Measurements from ENCODE around the gene SGTA.

SGTA gene

DNA sequence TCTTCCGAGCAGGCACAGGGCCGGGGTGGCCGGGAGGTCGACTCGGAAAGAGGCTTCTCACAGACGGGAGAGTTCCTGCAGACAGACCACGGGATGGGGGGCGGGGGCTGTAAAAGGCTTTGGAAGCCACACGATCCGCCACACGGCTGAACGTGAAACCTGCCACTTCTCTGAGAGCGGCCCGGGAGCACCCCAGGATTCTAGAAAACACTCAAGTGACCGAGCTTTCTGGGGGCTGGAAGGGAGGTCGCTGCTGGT is 27.7 kb downstream of the SGTA start:
- Histone ChIP-seq H3K4me3 (ENCODE audit: low read depth in 1 of 2, low read length in 1 of 2) (no peak overlapping the region), H3K9me3 (no peaks in the 10 kb centered on the region), H3K27me3 (no peaks in the 10 kb centered on the region), H3K27ac (no peak overlapping the region), H3K36me3 (peaks cover 68% of the 10 kb centered on the region), H3K4me1 (ENCODE audit: control insufficient read depth in 1 of 2, insufficient read depth in 1 of 2, low read depth in 1 of 2, low read length in 1 of 2) (peaks cover 6 to 7% of the 10 kb centered on the region in 2 experiments)
- TF ChIP-seq, protein P1, sequence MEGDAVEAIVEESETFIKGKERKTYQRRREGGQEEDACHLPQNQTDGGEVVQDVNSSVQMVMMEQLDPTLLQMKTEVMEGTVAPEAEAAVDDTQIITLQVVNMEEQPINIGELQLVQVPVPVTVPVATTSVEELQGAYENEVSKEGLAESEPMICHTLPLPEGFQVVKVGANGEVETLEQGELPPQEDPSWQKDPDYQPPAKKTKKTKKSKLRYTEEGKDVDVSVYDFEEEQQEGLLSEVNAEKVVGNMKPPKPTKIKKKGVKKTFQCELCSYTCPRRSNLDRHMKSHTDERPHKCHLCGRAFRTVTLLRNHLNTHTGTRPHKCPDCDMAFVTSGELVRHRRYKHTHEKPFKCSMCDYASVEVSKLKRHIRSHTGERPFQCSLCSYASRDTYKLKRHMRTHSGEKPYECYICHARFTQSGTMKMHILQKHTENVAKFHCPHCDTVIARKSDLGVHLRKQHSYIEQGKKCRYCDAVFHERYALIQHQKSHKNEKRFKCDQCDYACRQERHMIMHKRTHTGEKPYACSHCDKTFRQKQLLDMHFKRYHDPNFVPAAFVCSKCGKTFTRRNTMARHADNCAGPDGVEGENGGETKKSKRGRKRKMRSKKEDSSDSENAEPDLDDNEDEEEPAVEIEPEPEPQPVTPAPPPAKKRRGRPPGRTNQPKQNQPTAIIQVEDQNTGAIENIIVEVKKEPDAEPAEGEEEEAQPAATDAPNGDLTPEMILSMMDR (IDR thresholded peaks at IDR 0.05) = no peak

DNA sequence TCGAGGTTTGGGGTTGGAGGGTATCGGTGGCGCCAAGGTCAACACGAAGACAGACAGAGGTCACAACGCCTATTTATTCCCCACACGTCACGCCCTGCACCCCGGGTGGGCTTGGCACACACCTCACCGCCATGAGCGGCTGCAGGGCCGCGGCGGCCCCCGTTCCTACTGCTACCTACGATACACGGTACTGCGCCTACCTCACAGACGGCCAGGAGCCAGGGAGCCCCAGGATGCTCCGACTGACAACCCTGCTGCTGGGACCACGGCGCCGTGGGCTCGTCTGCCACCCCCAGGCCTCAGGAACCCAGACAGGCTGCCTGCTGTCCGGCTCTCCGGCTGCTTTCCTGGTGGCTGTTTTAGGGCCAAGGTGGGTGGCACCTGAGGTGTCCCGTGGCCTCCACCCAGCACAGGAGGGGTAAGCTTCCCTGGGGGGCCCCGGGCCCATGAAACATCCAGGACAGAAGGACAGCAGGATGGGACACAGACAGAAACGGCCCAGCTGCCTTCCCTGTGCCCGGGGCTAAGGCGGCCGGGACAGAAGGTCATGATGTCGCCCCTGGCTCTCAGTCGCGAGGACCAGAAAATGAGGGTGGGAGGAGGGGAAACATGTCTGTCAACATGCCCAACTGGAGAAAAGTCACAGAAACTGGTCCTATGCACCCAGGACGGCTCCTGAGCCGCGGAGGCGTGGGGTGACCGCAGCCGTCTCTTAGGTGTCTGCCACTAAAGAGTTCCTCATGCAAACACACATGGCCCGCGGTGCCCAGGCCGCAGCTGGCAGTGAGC is 28.2 kb downstream of the SGTA start:
- peaks cover 8% of the 10 kb centered on the region in 2 experiments for H3K4me1 ChIP-seq (ENCODE audit: control insufficient read depth in 1 of 2, insufficient read depth in 1 of 2, low read depth in 1 of 2, low read length in 1 of 2)
- TF ChIP-seq, protein P1 (IDR thresholded peaks at IDR 0.05) = no peak
- H3K36me3 ChIP-seq = peaks cover 63% of the 10 kb centered on the region
- no peaks in the 10 kb centered on the region for H3K27me3 ChIP-seq
- H3K27ac ChIP-seq = no peak overlapping the region
- no peak overlapping the region for H3K4me3 ChIP-seq (ENCODE audit: low read depth in 1 of 2, low read length in 1 of 2)
- H3K9me3 ChIP-seq = no peaks in the 10 kb centered on the region

DNA sequence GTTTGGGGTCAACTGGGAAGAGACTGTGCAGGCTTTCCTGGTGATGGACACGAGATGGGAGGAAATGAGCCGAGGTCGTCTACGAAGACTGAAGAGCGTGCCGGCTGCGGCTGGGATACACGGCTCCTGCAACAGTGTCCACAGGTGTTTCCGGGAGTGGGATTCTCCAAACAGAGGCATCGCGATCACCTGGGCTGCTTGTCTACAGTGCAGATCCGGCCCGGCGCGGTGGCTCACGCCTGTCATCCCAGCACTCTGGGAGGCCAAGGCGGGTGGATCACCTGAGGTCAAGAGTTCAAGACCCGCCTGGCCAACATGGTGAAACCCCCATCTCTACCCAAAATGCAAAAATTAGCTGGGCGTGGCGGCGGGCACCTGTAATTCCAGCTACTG is 31.6 kb downstream of the SGTA start:
- TF ChIP-seq, protein P1 (IDR thresholded peaks at IDR 0.05) = no peak
- Histone ChIP-seq H3K36me3 (peaks cover 32% of the 10 kb centered on the region), H3K4me1 (ENCODE audit: control insufficient read depth in 1 of 2, insufficient read depth in 1 of 2, low read depth in 1 of 2, low read length in 1 of 2) (peaks cover 8 to 11% of the 10 kb centered on the region in 2 experiments), H3K9me3 (no peaks in the 10 kb centered on the region), H3K27me3 (peaks cover 4% of the 10 kb centered on the region), H3K4me3 (ENCODE audit: low read depth in 1 of 2, low read length in 1 of 2) (no peak overlapping the region), H3K27ac (no peak overlapping the region)

DNA sequence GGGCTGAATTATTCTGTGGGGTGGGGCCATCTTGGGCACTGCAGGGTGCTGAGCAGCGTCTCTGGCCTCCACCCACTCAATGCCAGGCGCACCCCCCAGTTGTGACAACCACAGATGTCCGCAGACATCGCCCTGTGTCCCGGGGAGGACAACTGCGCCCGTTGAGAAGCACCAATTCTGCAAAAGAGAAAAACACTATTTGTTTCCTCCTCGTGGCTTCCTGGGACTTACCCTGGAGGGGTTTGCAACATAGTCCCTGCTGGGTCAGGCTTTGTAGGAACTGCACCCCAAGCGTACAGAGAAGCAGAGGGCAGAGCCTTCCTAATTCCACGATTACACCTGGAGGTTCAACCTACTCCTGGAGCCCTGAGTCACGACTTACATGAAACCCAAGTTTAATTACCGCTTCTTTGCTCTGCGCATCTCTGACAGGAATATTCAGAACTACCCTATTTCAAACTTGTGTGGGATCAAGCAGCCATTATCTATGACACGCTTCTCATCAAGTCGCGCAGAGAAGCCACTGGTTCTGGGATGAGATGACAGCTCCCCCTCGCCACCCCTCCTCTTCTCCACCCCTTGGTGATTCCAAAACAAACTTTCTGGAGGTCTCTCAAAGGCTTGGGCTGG is 32.1 kb downstream of the SGTA start:
- Histone ChIP-seq H3K4me3 (ENCODE audit: low read depth in 1 of 2, low read length in 1 of 2) (no peak overlapping the region), H3K36me3 (peaks cover 31% of the 10 kb centered on the region), H3K27me3 (peaks cover 9% of the 10 kb centered on the region), H3K27ac (no peak overlapping the region), H3K4me1 (ENCODE audit: control insufficient read depth in 1 of 2, insufficient read depth in 1 of 2, low read depth in 1 of 2, low read length in 1 of 2) (peaks cover 8 to 11% of the 10 kb centered on the region in 2 experiments), H3K9me3 (no peaks in the 10 kb centered on the region)
- TF ChIP-seq, protein P1 (IDR thresholded peaks at IDR 0.05) = no peak

DNA sequence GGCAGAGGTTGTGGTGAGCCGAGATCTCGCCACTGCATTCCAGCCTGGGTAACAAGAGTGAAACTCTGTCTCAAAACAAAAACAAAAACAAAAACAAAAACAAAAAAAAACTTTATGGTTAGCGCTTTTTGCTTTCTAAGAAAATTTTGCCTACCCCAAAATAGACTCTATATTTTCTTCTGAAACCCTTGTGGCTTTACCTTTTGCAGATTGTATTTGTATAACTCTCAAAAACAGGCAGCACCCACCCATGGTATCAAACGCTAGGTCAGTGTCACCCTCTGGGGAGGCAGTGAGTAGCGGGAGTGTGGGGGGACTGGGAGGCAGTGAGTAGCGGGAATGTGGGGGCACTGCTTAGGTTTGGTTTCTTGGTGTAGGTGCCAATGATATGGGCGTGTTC is 35.7 kb downstream of the SGTA start:
- Histone ChIP-seq H3K4me3 (ENCODE audit: low read depth in 1 of 2, low read length in 1 of 2) (no peak overlapping the region), H3K36me3 (no peaks in the 10 kb centered on the region), H3K4me1 (ENCODE audit: control insufficient read depth in 1 of 2, insufficient read depth in 1 of 2, low read depth in 1 of 2, low read length in 1 of 2) (peaks cover 8 to 11% of the 10 kb centered on the region in 2 experiments), H3K27me3 (peaks cover 39% of the 10 kb centered on the region), H3K27ac (no peak overlapping the region), H3K9me3 (no peaks in the 10 kb centered on the region)
- TF ChIP-seq, protein P1 (IDR thresholded peaks at IDR 0.05) = no peak
